AG20443 (cell line): ENCODE results near the gene RIN3.

ENCODE experiments used
- DNase-seq: peaks from one replicate; pipeline ENCODE4 v3.0.0; 2012; ENCODE audit warnings: low spot score, mixed read lengths

The RIN3 gene

DNA sequence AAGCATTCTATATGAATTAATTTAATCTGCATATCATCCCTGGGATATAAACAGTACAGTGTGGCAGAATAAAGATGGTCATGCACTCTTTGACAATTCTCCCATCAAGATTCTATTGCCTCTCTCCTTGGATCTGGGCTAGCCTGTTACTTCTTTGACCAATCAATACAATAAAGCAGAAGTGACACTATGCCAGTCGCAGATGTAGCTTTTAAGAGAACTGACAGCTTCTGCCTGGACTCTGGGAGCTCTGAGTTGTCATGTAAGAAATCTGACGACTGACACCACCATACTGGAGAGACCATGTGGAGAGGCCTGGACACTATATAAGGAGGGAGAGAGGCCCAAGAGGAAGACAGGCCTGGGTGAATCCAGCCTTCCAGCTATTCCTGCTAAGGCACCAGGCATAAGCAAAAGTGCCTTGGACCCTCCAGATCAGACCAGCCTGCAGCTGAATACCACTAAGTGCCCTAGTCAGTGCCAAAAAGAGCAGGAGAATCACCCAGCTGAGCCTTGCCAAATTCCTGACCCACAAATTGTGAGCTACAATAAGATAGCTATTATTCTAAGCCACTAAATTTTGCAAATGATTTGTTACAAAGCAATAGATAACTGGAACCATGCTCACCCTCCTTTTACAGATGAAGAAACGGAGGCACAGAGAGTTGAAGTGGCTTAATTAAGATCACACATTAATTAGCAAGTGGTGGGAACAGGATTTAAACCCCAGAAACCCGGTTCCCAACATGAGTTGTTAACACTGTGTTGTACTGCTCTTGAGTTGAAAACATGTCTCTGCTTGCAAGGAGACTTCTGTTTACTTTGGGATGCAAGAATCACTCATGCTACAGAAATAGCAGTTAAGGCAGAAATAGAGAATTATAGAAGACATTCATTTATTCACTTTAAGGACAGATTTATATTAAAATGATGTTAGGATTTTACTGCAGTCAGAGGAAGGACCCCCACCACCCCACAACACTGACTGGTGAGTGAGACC, 84.6 kb downstream of the RIN3 start:
- no peak for DNase-seq

DNA sequence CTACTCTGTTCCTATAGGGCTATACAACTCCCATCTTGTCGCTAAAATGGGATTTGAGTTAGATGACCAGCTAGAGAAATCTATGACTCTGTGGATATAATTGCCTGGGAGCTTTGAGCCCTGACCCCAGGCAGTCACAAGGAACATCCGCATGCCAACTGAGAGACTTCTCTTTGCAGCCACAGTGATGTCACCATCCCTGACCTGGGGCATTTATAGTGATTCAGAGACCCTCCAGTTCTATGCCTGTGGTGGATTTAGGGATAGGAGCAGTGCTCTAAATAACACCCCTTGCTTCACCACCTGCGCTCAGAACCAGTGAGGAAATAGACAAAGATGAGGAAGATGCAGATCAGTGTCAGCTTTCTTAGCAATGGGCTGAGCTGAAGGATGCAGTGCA, 86.2 kb downstream of the RIN3 start:
- DNase-seq: no peak

DNA sequence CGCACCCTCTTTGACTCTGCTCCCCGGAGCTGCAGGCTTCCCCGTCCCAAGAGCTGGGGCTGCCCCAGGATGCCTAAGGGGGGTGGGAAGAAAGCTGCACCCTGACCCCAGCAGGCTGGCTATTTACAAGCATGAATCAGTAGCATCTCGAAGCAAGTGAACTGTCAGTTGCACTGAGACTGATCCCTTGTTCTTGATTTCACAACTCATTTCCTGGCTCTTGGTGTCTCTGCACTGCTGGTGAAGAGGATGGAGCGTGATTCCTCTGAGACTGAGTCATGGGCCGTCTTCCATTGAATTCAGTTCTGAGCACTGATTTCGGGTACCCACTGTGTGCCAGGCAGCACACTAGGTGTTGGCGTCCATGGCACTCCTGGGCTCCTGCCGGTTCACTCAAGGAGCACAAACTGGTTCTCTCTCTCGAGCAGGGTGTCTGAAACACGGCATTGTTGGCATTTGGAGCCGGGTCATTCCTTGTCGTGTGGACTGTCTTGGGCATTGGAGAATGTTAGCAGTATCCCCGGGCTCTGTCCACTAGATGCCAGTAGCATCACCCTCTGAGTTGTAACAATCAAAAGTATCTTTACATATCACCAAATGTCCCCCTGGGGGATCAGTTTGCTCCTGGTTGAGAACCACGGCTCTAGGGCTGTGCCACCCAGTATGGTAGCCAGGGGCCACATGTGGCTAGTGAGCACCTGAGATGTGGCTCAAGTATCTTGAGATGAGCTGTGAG, 86.9 kb downstream of the RIN3 start:
- DNase-seq: peak; percentile 78

DNA sequence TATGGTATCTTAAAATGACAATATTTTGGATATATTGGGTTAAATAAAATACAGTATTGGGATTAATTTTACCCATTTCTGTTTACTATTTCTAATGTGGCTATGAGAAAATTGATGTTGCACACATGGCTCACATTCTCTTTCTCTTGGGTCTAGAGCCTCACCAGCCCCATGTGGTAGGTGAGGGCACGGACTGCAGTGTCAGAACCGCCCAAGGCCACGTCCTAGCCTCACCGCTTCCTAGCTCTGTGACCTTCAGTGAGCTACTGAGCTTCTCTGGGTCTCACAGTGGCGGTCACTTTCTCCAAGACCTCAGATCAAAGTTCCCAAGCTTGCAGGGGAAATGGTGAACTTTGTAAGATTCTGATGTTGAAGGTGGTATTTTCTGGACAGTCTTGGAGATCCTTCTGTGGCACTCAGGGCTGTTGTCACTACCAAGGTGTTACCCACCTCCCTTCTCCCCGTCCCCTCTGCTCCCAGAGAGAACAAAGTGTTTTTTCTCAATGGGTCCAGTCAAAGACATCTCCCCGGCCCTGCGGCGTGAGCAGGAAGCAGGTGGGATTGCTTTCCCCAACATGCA, 87.6 kb downstream of the RIN3 start:
- DNase-seq: no peak

DNA sequence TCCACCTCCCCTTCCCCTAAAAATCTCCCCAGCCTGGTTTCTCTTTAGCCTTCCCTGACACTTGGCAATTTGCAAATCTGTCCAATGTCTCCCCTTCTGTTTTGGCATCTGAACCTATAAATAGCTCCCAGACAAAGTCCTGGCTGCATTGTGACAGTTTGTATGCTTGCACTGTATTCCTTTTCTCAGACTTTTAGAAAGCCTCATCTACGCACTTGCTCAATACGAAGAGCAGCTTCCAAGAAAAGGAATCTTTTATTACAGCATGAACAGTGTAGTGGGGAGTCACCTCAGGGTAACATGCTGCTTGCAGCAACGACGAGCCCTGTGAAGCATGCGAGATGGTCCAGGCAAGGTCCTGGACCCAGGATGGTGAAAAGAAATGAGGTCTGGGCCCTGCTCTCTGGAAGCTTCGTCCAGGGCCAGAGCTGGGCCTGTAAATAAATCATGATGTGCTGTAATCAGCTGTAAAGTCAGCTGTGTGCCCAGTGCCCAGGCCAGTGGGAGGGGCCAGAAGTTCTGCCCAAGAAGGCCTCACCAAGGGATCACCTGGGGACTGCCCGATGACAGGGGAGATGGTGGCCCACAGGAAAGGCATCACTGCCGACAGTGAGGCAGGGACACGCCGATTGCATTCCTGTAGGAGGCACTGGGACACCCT, 88.3 kb downstream of the RIN3 start:
- no peak for DNase-seq

DNA sequence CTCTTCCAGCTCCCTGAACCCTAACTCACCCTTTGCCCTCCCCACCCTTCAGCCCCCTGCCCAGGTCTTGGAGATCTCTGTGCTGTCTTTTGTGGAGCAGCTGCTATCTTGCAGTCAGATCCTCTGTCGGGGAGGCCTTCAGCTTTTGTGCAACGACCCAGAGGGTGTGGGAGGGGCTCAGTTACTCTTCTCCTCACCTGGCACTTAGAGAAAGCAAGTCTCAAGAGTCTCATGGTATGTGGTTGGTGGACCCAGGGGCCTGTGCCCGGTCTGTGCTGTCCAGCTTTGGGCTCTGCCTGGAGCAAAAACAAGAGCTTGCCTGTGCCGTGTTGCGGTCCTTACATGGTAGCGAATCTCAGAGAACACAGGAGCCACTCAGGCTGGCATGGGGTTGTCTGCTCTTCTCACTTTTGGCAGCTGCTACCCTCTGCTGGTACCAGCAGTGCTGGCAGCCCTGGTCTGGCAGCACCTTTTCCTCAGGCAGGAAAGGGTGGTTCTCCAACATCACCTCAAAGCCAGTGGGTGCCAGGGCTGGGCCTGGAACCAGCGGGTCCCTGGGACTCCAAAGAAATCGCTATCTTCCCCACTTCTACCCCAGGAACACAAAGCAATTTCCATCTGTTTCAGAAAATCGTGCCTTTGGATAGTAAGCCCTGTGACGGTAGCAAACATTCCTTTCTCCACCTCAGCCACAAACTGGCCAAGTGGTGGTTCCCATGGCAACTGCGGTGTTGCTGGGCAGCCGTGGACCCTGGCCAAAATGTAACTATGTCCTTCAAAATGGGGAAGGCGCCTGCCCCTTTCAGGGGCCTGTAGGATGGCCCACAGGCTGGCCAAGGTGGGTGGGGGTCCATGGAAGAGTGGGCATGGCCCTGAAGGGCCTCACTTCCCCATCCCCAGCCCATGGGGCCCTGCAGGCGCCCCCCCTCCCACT, 90.0 kb downstream of the RIN3 start:
- peak; percentile 67 for DNase-seq

DNA sequence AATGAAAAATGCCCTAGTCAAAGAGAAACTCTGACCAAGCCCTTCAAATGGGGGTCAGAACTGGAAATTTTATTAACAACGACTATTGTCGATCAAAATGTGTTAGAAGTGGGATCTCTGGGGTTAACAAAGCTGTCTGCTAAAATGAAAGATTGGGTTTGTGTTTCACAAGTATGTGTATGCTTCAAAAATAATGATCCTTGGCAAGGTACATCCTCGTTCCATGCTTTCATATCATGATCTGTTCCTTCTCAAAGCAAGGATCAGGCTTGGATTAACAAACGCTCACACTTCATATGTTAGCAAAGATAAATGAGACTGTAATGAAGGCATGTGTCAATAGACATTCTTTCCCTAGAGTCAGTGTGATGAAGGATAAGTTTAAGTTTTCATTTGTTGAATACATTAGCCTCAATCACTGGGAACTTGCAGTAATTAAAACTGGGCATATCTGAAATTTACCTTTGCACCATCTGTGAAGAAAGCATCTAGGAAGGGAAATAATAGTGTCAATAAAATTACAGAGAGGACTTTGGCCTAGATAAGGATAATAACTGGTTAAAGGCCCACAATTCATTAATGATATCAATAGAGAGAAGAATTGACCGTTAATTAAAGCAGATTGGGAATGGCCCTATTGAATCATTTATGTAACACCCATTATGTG, 91.8 kb downstream of the RIN3 start:
- no peak for DNase-seq

DNA sequence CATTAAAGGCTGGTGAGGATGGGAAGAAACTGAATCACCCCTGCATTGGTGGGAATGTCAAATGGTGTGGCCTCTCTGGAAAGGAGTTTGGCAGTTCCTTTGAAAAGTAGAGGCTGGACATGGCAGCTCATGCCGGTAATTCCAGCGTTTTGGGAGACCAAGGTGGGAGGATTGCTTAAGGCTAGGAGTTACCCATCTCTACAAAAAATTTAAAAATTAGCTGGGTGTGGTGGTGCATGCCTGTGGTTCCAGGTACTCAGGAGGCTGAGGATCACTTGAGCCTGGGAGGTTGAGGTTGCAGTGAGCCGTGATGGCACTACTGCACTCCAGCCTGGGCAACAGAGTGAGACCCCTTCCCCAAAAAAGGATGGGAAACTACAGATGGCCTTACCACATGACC, 93.7 kb downstream of the RIN3 start:
- no peak for DNase-seq

DNA sequence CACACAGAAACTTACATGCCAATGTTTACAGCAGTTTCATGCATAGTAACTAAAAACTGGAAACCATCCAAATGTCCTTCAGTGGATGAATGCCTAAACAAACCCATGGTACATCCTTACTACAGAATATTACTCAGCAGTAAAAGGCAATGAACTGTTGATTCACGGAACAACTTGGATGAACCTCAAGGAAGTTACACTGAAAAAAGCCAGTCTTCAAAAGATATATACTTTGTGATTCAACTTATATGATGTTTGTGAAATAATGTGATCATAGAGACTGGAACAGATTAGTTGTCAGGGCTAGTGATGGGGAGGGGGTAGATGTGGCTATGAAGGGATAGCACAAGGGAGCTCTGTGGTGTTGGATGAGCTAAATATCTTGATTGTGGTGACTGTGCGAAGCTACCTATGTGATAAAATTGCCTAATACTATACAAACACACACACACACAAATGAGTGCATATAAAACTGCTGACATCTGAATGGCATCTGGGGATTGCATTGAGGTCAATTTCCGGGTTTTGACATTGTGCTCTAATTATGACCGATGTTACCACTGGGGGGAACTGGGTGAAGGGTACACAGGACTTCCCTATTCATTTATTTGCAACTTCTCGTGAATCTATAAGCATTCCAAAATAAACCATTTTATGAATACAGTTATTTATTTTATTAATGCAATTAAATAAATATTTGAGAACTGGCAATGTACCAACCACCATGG, 94.3 kb downstream of the RIN3 start:
- DNase-seq: no peak

DNA sequence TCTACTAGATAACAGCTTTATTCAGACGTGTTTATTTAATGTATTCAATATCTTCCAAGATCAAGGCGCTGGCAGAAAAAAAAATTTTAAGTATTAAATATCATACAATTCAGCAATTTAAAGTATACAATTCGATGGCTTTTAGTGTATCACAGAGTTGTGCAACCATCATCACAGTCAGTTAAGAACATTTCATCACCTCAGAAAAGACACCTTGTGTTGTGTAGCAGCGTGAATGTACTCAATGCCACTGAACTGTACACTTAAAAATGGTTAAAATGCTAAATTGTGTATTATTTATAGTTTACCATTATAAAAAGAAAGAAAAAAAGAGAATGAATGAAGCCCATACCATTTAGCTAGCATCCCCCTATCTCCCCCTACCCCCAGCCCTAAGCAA, 96.4 kb downstream of the RIN3 start:
- no peak for DNase-seq

DNA sequence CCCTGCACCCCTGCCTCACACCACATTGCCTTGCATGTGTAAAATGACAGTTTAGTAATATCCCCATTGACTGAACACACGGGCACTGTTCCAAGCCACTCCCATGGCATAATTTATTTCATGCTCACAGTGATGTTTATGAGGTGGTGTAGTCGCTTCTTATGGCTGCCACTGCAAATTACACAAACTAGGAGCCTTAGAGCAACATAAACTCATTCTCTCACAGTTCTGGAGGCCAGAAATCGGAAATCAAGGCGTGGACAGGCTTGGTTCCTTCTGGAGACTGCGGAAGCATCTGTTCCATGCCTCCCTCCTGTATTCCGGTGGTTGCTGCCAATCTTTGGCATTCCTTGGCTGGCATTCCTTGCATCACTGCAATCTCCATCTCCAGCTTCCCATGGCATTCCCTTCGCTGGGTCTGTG, 97.3 kb downstream of the RIN3 start:
- no peak for DNase-seq

DNA sequence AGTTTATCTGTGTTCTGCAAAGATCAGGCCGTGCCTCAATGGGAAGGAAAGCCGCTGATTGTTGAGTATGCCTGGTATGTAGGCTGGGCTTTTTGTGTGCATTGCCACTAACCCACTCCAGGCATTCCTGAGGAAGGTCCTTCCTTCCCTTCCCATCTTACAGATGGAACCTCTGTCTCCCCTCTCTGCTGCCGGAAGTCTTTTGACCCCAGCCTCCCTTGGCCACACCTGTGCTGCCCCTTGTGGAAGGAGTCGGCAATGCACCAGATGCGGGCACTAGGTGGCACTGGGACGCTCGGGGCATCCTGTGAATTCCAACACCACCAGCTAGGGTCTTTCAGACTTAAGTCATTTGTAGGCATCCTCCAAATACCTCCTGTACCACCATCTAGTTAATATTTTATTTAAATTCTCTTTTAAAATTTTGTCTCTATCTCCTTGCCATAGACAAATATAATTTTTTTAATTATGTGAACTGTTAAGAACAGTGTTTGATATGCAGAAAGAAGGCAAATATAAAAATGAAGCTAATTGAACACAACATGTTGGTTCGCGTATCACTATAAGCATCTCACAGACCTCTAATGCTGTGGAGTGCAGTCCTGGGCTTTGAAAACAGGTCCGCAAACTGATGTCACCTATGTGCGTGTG, 99.6 kb downstream of the RIN3 start:
- DNase-seq: peak; percentile 40

DNA sequence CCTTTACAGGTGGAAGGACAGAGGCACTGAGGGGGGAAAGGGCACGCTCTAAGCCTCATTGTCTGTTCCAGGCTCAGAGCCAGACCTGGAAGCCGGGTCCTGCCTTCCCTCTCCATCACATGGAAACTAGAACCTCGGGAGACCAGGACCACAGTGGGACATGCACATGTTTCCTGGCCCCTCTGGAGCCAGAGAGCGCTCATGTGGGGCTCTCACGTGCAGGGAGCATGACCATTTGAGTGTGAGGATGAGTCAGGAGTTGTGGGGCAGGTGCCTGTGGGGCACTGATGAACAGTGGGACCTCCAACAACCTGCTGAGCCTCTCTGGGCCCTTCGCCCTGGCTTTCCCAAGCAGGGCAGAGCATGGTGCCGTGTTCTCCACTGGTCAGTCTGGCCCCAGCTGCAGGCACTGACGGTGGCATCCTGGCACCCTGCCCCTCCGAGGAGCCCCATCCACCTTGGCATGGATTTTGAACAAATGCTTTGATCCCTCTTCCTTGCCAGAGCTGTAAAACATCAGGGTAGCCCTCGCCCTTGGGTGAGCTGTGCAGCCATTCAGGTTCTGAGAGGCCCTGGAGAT, 100.2 kb downstream of the RIN3 start:
- DNase-seq: no peak

DNA sequence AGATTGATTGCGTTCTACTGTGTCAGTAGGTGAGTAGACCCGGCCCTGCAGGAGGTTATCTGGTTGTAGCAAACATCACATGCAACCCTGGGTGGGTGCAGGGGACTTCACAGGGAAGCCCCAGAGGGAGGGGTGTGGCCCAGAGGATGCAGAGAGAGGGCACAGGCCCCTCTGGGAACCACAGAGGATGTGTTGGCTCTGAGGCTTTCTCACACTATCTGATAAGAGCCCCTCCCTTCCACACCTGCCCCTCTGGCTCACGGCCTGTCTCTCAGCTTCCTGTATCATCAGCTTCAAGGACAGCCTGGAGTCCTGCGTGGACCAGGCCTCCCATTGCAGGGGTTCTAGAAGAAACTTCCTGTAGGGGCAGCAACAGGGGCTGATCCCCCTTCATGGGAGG, 101.9 kb downstream of the RIN3 start:
- DNase-seq: no peak

DNA sequence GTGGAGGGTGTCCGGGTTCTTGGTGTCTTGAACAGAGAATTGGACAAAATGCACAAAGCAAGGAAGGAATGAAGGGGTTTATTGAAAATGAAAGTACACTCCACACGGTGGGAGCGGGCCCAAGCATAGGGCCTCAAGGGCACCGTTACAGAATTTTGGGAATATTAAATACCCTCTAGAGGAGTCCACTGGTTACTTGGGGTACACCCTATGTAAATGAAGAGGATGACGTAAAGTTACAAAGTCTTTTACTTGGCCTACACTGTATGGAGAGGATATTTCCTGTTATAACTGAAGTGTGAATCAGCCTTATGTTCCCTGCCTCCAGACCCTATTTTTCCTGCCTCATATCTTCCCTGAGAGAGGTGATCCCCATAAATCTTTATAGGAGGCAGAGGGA, 102.6 kb downstream of the RIN3 start:
- DNase-seq: no peak

DNA sequence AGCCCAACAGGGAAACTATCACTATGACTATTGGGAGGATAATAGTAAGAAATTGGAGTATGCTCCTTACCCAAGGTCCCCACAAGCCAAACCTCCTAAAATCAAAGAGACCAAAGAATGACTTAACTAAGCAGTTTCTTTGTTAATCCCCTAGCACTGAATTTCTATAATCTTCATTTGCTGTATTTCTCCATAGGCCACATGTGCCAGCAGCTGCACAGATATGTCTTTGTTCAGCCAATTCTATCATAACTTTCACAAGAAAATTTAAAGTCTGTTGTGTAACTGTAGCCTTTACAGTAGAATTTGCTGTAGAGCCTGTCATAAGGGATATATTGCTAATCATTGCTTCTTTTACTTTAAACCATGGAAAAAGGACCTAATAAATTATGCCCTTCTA, 104.0 kb downstream of the RIN3 start:
- DNase-seq: no peak

DNA sequence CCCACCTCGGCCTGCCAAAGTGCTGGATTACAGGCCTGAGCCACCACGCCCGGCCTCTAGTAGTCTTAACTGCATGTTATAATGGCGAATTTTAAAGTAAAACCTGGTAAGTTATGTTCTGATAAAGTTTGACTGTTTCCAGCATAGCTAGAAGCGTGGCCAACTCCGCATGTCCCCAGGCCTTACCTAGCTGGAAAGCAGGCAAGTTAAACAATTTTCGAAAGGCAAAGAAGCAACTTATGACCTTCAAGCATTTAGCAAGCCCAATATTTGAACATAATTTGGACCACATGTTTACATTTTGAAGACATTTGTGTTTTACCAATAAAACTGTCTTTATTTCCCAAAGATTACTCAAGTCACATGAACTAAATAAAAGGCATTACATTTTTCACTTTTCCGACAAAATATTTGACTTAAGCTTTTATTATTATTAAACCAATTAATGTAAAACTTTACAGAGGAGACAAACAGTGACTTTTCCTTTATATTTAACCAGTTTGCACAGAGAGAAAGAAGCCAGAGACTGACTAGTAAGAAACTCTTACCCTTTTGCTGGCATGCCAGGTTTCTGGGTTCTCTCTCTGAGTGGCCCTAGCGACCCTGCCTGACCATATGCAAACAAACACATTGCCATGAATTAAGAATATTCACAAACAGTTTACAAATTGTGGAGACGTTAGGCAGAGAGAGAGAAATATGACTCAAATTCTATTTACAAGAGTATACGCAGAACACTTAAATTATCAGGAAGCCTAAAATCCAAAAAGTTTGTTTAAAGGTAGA, 106.3 kb downstream of the RIN3 start:
- DNase-seq: no peak

DNA sequence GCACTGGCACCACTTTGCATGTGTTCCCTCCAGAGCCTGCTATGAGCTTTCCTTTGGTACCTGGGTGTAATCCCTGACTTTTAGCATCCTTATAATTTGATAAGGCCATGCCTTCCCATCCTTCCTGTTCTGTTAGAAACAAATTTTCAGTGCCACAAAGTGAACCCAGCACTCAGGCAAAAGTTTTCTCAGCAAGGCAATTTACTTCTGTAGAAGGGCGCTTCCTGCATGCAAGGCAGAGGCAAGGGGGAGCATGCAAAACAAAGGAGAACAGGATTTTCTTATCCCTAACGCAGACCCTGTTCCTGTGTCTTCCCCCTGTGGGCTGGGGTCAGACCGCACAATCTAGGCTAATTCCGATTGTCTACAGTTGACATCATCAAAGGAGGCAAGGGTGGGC, 108.7 kb downstream of the RIN3 start:
- DNase-seq: no peak
